Choroid plexus epithelial cell (primary cell): ENCODE measurements around the gene ASIC4.

Source experiments
- DNase-seq: peaks from one replicate; pipeline ENCODE4 v3.0.0-alpha.2; 2010; ENCODE audit warnings: low read depth
- H3K4me3 ChIP-seq: 2 replicates; pipeline ENCODE4 v1.5.1; 2011; ENCODE audit warnings: low read depth, mild to moderate bottlenecking, control low read depth, low read length, moderate library complexity
- CTCF ChIP-seq: conservative IDR thresholded peaks from 2 replicates; pipeline ENCODE4 v1.5.1; 2011; ENCODE audit warnings: low read depth, mild to moderate bottlenecking, control low read depth, inconsistent platforms, low read length, moderate library complexity

ASIC4 gene, protein sequence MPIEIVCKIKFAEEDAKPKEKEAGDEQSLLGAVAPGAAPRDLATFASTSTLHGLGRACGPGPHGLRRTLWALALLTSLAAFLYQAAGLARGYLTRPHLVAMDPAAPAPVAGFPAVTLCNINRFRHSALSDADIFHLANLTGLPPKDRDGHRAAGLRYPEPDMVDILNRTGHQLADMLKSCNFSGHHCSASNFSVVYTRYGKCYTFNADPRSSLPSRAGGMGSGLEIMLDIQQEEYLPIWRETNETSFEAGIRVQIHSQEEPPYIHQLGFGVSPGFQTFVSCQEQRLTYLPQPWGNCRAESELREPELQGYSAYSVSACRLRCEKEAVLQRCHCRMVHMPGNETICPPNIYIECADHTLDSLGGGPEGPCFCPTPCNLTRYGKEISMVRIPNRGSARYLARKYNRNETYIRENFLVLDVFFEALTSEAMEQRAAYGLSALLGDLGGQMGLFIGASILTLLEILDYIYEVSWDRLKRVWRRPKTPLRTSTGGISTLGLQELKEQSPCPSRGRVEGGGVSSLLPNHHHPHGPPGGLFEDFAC

GRCh38 chr2:219514196-219514761 is at the start of gene ASIC4:
ASIC4 (plus strand) TSS chr2:219514482; CDS start chr2:219514725, 243 bp downstream.
- DNase-seq = no peak
- no peak for TF ChIP-seq CTCF
- H3K4me3 ChIP-seq = no peak within 1 kb of the TSS

DNA sequence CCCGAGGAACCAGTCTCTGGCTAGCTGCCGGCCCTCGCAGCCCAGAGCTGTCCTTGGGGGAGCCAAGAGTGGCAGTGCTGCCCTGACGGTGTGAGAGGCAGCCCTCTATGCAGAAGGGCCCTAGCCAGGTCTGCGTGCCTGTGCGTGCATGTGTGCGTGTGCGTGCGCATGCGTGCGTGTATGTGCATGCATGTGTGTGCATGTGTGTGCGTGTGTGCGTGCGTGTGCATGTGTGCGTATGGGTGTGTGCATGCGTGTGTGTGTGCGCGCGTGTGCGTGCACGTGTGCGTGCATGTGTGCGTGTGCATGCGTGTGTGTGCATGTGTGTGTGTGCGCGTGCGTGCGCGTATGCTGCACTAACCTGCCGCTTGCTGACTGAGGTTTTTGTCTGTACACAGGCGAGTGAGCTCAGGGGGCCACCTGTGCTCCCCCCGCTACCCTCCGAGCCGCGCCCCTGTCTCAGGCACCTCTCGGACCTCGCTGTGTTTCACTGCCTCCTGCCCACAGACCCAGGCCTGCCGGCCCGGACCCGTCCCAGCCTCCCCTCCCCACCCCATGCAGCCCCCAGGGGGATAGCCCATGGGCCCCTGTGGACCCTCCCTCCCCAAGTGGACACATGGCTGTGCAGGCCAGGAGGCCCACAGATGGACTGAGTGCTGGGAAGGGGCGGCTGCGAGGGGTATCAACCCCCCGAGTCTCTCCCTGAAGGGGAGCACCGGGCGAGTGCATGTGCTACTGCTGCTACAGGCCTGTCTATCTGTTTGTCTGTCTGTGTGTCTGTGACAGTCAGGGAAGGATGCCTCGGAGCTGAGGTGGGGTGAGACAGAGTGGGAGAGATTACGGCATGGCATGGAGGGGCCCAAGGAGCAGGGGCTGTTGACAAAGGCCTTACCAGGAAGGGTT is 48.4 kb upstream of the ASIC4 start:
- H3K4me3 ChIP-seq = no peak overlapping the region
- DNase-seq = no peak
- no peak for TF ChIP-seq CTCF

DNA sequence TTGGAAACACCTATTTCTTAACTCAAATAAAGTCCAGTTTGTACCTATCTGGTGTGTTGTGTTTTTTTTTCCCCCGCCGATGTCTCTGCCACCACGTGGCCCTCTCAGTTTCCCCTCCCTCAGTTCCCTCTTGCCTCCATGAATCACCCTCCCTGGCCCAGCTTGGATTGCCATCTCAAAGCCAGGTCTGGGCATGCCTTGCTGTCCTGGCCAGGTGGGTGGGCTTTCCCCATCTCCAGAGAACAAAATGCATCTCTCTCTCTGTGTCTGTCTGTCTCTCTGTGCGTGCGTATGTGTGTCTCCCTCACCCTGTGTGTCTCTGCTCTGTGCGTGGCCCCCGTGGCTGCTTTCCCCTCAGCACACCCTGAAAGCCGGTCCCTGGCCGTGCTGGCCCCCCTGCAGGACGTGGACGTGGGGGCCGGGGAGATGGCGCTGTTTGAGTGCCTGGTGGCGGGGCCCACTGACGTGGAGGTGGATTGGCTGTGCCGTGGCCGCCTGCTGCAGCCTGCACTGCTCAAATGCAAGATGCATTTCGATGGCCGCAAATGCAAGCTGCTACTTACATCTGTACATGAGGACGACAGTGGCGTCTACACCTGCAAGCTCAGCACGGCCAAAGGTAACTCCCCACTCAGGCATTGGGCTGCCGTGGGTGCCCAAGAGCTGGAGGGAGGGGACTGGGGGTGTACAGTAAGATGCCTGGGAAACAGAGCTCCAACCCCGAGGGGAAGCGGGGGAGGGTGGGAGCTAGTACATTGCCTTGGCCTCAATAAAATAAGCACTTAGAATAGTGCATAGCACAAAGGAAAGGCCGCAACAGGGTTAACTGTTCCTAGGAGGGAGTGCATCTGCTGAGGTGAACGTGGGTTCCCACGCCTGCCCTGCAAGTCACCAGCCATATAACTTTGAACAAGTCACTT is 47.2 kb upstream of the ASIC4 start:
- DNase-seq = no peak
- H3K4me3 ChIP-seq = no peak overlapping the region
- TF ChIP-seq CTCF = no peak

DNA sequence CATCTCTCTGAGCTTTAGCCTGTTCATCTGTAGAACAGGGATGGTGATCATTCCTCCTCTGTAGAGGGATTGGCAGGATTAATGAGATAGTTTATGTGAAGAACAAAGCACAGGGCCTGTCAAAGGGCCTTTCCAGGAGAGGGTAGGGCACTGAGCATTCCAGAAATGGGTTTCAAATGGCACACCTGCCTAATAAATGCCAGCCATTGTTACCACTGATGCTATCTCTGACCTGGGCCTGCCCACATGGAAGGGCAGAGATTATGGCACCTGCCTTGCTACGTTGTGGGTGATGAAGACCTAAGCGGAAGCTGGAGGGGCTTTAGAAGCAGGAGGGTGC is 46.6 kb upstream of the ASIC4 start:
- DNase-seq = no peak
- H3K4me3 ChIP-seq = no peak overlapping the region
- TF ChIP-seq CTCF = no peak

DNA sequence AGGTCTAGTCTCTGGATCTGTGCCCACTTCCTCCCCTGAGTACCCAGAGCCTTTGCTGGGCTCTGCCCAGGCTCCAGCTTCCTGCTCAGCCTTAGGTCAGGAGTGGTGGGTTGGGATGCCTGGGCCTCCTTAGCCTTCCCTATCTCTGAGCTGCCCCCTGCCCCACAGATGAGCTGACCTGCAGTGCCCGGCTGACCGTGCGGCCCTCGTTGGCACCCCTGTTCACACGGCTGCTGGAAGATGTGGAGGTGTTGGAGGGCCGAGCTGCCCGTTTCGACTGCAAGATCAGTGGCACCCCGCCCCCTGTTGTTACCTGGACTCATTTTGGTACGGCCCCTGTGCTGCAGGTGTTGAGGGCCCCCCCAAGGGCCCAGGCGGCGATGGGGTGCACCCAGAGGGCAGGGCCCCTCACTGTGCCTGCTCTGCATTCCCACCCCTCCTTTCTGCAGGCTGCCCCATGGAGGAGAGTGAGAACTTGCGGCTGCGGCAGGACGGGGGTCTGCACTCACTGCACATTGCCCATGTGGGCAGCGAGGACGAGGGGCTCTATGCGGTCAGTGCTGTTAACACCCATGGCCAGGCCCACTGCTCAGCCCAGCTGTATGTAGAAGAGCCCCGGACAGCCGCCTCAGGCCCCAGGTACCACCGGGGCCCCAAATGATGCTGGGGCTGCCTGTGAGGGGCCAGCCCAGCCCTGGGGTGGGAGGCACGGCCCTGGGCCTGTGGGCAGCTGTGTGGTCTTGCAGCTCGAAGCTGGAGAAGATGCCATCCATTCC is 45.7 kb upstream of the ASIC4 start:
- DNase-seq = no peak
- TF ChIP-seq CTCF = no peak
- H3K4me3 ChIP-seq = no peak overlapping the region
